ENCODE data around the gene PPP3CA.

The PPP3CA gene

DNA sequence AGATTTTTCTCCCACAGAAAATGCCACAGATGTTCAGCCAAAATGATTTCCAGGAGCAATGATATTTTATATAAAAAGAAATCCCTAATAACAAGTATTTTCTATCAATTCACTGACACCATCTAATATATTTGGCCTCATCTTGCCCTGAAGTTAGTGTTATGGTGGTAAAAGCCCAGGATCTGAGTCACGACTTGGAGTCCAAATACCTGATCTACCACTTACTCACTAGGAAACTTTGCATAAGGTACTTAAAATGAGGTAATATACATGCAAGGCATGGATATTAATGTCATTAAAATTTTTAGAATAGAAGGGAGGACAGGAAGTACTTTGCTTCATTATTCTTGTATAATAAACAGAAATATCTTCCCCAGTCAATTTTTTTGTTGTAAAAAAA is 16.3 kb downstream of the PPP3CA start:
- no peak for DNase-seq (ENCODE audit: low spot score)

DNA sequence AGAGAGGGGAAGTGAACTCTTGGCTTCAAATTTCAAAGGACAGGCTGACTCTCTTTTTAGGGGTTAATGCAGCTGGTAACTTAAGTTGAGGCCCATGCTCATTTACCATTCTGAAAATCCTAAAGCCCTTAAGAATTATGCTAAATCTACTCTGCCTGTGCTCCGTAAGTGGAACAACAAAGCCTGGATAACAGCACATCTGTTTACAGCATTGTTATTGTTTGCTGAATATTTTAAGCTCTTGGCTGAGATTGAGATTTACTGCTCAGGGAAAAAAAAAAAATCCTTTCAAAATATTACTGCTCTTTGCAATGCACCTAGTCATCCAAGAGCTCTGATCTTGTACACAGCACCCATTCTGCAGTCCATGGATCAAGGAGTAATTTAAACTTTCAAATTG is 17.7 kb downstream of the PPP3CA start:
- DNase-seq (ENCODE audit: low spot score): no peak

DNA sequence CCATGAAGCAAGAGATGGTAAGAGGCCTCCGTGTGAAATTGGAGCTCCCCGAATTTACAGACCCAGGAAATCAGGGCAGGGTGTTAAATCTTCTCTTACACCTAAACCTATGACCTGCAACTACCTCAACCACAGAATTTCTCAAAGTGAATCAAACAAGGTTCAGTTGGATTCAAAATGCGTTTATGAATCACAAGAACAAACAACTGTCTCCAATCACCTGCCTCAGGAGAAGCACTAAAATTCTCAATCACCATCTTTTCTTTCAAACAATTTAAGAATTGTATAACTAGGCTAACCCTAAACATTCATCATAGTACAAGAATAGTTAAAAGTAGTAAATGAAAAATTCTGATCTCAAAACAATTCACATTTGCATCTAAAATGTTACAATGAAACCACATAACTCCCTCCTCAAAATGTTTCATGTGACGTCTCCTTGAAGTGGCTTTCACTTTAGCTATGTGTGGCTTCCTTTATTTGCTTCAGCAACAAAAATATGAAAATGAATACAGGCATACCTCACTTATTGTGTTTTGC is 19.2 kb downstream of the PPP3CA start:
- no peak for DNase-seq (ENCODE audit: low spot score)

DNA sequence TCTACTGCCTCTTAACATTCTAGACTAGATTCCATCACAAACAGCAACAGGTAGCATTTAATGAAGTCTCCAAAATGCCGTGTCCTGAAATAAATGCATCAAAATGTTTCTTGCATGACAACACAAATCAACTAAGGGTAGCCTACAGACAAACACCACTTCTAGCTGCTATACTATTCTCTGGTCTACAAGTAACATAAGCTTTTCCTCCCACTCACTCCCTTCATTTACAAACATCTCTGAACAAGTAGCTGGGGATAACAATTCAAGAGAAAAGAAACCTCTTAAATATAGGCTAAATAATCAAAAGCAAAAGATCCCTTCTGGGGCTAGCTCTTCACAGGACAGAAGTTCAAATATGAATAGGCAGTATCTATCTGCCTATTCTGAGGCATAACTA is 20.8 kb downstream of the PPP3CA start:
- no peak for DNase-seq (ENCODE audit: low spot score)

DNA sequence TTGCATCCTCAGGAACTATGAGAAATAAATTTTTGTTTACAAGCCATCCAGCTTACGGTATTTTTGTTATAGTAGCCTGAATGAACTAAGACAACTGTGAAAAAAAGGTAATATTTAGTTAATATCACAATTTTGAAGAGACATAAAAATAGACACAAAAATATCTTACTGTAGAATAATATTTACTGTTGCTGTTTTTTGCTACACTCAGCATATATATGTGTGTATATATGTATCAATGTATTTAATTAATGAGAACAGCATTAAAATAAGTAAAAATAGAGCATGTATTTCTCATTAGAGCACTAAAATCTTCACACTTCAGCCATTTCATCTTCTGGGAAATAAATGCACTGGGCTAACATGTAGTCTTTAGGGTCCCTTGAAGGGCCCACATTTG is 24.6 kb downstream of the PPP3CA start:
- DNase-seq (ENCODE audit: low spot score): no peak

DNA sequence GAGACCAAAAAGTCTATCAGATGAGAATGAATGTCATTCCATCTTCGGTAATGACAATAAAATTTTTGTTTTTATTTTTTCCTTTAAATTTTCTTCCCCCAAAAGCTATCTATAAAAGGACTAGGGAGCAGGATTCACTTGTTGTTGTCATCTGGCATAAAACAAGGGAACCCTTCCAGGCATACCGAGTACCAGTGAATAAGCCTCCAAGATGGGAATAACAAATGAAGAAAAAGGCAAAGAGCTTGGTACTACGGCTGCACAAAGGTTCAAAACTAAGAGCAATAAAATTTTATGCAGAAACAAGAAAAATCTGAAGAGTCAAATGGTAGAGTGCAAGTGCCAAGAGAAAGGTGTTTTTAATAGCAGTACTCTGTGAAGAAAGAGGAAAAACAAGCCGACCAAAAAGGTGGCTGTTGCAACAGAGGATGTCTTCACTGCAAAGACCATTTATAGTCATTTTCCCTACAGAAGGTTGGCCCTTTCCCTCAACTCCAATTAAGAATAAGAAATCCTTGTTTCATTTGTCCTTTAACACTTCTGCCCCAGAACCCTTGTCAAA is 25.8 kb downstream of the PPP3CA start:
- no peak for DNase-seq (ENCODE audit: low spot score)

DNA sequence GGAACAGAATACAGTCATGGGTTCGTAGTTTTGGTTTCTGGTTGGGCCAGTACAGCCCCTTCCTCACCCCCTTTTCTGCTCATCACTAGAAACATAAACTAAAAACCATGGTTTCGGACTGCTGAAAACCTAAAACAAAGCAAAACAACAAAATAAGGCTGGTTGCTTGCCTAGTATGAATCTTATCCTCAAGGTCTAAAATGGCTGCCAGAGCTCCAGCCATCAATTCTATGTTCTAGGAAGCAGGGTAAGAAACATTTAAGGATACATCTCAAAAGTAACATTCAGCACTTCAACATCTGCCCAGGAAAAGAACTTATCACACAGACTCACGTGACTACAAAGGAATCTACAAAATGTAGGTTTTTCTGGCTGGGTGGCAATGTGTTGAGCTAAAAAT is 31.5 kb downstream of the PPP3CA start:
- DNase-seq (ENCODE audit: low spot score): no peak

DNA sequence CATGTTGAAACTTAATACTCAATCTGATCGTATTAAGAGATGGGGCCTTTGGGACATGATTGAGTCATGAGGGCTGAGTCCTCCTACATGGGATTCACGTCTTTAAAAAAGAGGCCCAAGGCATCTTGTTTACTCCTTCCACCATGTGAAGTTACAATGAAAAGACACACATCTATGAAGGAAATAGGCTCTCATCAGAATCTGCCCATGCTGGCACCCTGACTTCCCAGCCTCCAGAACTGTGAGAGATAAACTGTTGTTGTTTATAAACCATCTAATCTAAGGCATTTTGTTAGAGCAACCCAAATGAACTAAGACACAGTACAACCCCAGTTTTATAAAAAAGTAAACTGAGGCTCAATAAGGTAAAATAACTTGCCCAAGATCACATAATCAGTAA is 32.3 kb downstream of the PPP3CA start:
- no peak for DNase-seq (ENCODE audit: low spot score)

DNA sequence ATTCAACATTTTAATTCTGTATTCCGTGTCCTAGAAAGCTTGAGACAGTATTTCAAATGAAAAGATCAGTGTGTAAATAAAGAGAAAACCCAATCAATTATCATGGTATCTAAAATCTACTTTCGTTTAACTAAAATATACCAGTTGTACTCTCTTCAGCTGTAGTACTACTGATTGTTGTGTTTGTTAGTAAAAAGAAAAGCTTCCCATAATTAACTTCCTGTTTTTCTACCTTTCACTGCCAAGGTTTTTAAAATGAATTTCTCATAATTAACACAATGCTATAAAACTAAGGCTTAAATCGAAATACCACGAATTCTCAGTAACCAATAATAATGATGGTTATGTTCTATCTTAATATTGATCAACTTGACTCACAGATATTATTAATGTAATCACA is 37.4 kb downstream of the PPP3CA start:
- DNase-seq (ENCODE audit: low spot score): no peak

DNA sequence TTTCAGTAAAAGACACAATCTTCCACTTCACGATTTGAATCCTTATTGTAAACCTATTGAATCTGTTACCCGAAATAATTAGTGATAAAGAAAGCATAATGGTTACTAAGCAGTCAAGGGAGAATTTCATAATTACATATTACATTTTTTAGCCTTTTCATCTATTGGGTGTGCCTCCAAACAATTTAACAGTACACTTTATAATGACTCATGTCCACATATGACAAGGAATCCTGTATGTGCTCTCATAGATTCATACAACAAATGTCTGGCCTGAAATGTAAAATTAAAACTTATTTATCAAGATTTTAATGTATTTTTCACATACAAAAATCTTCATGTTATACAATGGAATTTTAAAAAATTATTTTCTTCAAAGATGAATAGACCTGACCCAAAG is 39.4 kb downstream of the PPP3CA start:
- DNase-seq (ENCODE audit: low spot score): no peak

DNA sequence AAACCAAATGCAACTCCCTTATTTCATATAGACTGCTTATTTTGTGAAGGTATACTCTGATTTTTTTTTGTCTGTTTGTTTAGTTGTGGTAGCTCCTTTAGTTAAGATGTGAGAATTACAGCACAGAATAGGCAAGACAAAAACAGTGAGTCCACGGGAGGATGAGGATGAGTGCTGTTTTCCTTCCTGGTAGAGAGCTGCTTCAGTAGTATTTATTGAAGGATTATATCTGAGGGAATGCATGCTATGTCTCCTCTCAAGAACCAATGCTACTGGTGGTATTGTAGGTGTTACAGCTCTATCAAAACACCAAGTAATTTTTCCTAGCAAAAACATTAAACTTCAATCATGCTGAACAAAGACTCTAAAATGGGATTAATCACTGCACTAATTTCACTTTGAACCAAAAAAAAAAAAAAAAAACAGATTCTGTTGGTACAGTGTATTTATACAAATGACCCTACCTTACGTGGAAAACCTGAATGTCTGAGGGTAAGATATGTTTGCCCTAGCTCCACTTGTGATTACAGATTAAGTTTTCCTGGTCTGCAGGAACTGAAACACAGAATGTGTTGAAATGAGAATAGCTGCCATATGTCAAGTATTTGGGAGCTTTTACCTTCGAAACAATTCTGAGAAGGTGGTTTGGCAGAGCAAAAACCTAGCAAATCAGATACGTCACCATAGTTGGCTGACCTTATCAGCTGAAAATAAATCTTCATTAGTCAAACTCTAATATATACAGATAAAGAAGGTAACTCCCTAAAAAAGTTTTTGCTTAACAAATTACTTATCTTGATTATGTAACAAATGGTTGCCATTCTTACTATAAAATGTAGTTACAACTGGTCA is 40.3 kb downstream of the PPP3CA start:
- no peak for DNase-seq (ENCODE audit: low spot score)

DNA sequence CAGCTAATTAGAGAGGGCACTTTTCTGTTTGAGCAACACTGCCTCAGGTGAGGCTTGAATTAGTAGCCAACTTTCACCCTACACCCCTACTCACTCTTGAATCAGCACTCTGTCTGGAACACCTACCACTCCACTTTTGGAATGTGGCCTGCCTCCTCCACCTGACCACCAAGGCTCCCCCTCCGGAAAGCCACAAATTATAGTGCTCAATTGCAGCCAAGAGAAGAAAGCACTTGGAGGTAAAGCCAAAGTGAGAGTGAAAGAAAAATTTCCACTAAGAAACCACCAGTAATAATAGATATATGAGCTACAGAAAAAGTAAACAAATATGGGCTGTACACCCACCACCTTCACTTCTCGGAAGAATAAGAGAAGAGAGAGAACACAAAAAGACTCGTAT is 41.1 kb downstream of the PPP3CA start:
- DNase-seq (ENCODE audit: low spot score): no peak

DNA sequence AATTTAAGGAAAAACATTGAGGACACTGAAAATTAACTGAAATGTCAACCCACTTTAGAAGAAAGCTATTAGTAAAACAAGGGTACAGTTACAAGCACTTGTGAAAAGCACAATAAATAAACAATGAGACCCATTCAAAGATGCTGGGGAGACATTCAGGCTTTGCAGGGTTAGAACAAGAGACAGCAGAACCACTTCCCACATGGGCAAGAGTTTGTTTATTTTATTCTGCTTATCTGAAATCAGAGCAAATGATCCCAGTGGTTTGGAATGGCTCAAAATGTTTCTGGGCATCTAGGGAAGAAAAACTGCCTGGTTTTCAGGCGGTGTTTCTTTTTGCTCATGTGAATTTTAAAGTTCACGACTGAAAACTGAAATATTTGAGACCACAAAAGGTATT is 42.4 kb downstream of the PPP3CA start:
- peak; percentile 90 for DNase-seq (ENCODE audit: low spot score)

DNA sequence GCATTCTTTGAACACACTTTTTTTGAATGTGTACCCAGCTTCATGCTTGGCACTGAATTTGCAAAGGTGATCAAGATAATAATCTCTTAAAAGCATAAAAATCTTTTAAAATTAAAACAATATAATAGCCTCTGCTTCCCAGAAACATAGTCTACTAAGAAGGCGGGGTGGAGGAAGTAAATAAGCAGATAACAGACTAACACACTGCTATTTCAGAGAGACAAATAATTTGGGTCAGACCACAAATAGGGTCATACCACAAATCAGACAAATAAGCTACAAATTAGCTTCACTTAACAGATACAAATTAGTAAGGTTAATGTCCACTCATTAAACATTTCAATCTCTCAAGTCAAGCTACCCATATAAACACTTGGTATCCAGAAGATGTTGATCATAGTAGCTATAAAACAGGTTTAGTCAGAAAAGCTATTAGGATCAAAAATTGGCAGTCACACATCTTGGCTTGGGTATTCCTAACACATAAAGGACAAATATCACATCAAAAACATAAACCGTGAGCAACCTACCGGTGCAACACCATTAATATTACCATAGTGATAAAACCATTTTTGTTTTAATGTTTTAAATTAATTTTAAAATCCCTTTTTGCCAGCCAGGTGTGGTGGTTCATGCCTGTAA is 47.3 kb downstream of the PPP3CA start:
- no peak for DNase-seq (ENCODE audit: low spot score)

DNA sequence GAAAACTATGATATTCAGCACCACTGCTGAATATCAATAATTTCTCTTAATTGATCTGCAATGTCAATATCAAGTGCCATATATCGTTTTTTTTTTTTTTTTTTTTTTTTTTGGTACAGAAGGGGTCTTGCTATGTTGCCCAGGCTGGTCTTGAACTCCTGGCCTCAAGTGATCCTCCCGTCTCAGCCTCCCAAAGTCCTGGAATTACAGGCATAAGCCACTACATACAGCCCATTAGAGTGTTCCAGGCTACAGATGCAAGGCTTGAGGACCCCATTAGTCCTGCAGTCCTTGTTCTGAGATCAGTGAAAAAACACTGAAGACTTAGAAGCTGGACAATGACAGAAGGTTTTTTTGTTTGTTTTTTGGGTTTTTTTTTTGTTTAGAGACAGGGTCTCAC is 48.3 kb downstream of the PPP3CA start:
- DNase-seq (ENCODE audit: low spot score): no peak

DNA sequence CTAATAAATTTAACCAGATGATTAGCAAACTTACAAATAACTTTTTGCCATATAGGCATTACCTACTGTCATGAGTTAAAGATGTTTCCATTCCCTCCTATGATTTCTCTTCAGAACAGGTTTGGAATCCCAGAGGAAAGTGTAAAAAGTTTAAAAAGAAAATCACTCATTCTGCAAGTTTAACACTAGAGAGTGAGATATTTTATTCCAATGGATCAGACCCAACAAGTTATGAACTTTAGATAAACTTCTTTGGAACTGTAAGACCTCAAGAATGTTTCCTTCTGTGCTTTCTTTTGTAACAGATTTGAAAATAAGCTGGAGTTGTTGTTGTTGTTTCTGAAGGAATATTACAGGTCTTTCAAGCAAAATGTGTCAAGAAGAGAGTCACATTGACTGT is 51.6 kb downstream of the PPP3CA start:
- no peak for DNase-seq (ENCODE audit: low spot score)

DNA sequence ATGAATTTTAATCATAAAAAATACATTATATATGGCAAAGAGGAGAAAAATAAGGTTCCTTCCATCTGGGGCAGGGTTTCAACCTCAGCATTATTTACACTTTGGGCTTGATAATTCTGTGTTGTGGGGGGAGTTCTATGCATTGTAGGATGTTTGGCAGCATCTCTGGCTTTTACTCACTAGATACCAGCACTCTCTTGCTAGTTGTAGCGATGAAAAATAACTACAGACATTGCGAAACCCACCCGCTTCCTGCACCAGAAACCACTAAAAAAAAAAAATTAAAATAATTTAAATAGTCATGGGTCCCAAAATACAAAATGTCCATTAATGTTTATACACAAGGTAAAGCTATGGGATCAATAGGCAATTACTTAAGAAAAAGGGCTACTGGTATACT is 52.7 kb downstream of the PPP3CA start:
- no peak for DNase-seq (ENCODE audit: low spot score)

DNA sequence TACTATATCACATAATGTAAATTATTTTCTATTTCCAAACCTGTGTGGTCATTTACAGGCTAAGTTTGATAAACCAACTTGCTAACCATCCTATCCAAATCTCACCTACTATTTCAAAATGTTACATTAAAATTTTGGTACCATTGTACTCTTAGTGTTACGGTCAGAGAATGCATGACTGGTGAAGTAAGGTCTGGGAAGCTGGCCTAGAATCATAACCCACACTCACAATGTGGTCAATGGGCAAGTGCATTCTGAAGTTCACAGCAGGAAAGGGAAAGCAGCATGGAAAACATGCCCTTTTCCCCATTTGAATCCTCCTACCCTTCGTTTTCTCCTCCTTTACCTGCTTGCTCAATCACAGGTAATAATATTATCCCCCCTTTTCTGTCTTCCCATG is 54.4 kb downstream of the PPP3CA start:
- DNase-seq (ENCODE audit: low spot score): no peak

DNA sequence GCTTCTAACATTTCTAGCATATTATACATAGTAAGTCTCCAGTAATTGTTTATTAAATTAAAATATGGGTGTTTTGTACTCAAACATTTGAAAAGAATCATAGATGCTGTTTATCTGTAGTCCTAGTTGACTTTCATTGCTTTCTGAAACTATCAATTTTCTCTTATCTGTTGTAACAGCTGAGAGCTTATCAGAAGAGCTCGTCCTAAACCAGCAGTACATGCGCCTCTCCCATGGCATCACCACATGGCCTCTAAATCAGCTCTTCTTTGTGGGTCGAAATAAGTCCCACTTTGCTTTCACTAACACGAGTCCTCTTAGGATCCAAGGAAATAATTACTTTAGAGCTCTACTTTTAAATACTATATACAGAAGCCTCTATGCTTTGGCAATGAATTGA is 55.1 kb downstream of the PPP3CA start:
- no peak for DNase-seq (ENCODE audit: low spot score)

DNA sequence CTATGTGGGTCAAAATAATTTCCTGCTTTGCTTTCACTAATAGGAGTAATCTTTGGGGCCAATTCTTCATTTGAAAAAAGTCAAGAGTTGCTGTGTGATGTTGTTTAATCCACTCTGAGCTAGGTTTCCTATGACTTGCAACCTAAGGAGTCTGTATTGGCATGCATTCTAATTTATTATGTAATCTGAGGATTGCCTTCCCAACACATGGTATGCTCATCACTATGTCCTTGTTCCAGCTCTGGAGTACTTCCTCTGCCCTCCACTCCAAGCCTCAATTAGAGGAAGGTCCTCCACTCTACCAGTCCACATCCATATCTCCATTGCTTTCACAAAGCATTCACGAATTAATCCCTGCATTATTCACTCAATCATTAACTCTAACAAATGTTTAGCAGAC is 56.1 kb downstream of the PPP3CA start:
- no peak for DNase-seq (ENCODE audit: low spot score)

DNA sequence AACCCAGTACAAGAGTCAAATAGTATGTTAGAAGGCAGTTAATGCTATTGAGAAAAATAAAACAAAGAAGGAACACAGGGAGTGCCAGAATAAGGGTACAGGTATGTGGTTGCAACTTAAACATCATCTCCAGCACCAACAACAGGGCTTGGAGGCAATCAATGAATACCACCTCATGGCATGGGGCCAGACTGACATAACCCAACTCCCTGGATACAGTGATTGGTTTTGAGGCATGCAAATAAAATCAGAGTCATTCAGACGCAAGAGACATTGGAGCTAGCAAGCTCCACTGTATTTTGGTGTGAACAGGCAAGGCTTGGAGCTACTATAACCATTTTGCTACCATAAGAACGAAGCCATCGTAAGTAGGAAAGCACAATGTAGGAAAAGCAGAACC is 56.7 kb downstream of the PPP3CA start:
- DNase-seq (ENCODE audit: low spot score): no peak

DNA sequence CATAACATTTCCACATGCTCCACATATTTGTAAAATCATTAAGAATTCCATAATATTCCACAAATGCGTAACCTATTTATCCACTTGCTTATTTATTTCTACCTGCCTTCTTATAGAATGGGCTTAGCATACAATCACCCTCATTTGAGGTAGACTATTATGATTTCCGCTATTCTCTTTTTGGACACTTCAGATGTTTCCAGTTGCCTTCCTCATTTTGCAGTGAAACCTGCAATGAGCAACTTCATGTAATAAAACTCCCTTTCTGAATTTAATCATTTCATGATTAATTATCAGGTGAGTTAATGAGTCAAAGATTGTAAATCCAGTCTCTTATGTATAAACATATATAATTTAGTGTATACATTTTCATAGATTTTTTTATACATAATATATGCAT is 58.0 kb downstream of the PPP3CA start:
- no peak for DNase-seq (ENCODE audit: low spot score)

Measured in pons (tissue), 1 donor.